ENCODE measurements around the gene CYP19A1.
"Not testable (repeated sequence)": the region's sequence is repeated elsewhere in the genome, so short reads cannot be mapped to it uniquely, and the experiment has no call there.

Gene CYP19A1

DNA sequence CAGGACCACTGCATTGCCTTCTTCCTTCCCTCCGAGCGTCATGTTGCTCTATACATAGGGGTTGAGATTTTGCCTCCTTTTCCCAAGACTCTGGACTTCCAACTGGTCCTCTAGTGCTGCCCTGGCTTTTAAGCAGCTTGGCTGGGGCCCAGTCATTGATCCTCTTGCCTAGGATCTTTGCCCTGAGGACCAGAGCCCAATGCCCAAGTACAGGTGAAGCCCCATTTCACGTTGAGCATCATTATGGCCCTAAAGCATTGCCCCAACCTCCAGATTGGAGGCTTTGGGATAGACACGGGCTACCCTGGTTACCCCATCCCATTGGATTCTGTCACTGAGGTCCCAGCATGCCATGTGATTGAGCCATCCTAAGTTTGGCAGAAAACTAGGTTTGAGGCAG is 47.7 kb downstream of the CYP19A1 start:
- no peak for DNase-seq (ENCODE audit: low spot score)

DNA sequence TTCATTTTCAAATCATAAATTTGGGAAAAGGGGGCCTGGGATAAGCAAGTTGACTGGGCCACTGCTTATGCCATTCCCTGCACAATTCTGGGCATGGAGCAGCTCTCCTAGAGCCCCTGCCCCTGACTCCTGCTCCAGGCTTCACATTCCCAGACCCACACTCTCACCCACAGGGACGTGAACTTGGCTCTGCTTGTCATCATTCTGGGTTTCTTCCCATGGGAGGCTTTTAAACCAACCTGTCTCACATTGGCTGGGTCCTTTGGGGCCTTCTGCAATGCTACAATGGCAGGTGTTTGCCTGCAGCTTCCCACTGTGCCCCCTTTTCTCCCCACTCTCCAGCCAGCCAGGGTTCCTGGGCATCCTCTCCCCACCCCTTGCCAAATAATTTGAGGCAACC is 49.1 kb downstream of the CYP19A1 start:
- no peak for DNase-seq (ENCODE audit: low spot score)

DNA sequence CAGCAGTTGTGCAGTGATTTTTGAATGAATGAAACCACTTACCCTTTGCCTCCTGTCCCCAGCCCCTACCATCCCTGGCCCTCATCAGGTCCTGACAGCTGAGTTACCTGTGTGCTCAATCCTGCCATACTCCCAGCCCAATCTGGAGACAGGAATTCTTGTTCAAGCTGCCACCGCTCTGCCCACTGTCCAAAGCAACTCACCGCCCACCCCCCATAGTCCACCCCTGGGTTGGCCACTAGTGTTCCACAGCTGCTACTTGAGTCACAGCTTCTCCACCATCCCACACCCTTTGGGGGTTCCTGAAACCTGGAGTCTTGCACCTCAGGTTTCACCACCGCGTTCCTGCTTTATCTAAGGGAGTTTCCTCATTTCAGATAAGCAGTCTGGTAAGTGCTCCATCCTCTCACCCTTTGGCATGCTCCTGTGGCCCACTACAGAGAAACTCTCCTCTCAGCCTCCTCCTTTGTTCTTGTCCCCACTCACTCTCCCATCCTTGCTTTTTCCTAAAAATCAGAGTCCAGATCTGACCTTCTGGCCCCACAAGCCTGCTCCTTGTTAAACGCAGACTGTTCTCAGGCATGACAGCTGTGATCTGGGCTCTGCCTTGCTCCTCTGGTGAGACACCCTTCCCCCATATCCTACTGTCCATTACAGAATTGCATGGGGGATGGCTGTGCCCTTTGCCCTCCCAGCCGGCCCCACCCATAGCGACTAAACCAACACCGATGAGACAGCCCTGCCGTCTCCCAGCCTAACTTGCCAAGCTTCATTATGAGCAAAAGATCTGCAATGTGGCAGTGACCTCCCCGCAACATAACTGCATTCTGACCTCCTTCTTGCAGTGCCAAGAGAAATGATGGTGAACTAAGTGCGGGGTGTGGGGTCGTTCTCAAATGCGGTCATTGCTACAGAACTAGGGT is 50.0 kb downstream of the CYP19A1 start:
- DNase-seq (ENCODE audit: low spot score) = no peak

DNA sequence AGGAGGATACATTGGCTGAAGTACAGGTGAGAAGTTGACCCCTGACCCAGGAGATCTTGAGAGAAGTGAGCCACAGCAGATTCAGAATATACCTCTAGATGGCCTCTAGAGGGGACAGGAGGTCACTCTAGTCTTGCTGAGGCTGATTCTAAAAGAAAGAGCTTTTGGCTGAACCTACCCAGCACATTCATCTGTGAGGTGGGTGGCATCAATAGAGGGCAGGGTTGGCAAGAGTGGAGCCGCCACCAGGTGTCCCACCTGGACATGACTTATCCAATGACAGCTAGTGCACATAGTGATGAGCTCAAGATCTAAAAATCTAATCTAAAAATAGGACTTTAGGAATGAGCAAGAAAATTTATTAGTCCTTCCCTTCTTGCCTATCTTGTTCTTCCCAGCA is 51.6 kb downstream of the CYP19A1 start:
- no peak for DNase-seq (ENCODE audit: low spot score)

DNA sequence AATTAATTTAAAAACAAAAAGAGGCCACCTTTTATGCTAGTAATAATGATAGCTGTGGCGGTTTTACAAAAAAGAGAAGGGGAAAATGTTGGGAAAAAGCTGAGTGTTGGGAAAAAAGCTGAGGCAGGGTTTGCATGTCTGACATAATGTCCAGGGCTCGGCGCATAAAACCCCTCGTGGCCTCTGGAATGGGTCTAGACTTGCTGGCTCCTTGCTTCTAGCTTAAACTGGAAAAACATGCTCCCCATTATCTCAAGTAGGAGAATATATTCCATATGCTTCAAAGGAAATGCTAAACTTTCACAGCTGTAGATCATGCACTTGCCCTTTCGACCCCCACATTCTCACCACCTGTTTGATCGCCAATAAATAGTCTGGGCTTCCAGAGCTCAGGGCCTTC is 53.0 kb downstream of the CYP19A1 start:
- no peak for DNase-seq (ENCODE audit: low spot score)

DNA sequence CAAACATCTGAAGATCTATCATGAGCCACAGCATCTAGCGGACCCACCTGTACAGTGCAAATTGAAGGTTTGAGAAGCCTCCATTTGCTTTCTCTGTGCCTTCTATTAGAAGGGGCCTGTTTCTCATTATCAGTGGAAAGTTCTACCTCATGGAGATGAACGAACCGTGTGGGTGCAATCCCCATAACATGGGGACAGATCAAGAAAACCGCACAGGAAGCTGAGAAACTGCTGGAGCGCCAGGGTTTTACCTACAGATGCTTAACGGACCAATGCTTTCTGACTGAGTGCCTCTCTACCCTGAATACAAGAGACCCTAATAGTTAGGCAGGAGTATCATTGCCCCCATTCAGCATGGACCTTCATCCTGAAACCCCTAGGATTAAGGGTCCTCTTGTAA is 53.5 kb downstream of the CYP19A1 start:
- no peak for DNase-seq (ENCODE audit: low spot score)

DNA sequence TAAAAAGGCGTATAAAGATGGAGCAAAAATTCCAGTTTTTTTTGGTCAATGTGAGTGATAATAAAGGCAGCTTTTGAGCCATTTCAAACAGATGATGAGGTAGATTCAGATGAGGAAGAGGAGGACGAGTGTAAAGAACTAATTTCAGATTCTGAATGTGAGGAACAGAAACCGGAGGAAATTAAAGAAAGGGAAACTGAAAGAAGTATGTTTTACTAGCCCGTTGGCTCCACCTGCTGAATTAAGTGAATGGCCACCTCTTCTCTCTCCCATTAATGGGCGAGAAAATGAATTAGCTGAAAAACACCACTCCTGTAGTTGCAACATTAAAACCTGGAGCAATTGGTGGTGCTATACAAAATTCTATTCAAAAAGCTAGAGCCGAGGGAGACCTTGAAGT is 55.4 kb downstream of the CYP19A1 start:
- peak; percentile 60 for DNase-seq (ENCODE audit: low spot score)

DNA sequence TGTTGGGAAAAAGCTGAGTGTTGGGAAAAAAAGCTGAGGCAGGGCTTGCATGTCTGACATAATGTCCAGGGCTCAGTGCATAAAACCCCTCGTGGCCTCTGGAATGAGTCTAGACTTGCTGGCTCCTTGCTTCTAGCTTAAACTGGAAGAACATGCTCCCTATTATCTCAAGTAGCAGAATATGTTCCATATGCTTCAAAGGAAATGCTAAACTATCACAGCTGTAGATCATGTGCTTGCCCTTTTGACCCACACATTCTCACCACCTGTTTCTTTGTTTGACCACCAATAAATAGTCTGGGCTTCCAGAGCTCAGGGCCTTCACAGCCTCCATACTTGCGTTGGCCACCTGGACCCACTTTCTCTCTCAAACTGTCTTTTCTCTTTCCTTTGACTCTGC is 56.2 kb downstream of the CYP19A1 start:
- DNase-seq (ENCODE audit: low spot score) = not testable (repeated sequence)

DNA sequence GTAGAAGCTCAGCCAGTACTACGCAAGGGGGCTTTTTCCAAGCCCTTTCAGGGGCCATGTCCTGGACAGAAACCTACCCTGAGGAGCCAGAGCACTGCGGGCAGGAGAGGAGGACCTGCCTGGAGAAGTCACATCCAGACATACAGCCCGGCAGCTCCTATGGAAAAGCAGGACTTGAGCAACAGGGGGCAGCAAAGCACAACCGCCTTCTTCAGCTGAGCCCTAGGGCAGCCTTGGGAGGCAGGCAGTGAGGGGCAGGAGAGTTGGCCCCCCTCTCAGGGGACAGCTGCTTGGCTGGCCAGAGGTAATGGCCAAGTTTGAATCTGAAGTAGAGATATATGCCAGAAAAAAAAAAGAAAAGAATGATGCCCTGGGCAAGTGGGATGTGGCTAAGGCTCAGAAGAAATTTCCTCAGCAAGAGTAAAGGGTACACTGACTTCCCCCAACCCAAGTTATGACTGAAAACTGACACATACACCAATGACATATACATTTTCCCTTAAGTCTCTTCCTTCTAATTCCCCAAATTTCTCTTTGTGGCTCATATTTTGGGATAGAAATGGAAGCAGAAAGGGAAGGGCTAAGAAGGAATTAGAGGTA is 56.9 kb downstream of the CYP19A1 start:
- peak; percentile 84 for DNase-seq (ENCODE audit: low spot score)

DNA sequence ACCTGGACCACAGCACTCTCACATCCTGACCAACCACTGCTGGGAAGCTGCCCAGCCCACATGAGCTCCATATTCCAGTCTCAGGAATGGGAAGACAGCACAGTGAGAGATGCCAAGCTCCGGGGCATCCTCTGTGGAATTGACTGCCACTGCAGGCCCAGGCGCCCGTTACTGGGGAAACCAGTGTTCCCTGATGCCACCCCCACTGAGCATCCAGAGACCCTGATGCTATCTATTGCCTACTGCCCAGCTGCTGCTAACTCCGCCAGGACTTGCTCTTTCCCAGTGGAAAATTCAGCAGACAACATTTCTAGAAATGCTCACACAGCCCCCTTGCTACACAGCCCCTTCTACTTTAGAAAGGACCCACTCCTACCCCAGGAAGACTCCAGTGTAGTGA is 57.6 kb downstream of the CYP19A1 start:
- DNase-seq (ENCODE audit: low spot score) = no peak

DNA sequence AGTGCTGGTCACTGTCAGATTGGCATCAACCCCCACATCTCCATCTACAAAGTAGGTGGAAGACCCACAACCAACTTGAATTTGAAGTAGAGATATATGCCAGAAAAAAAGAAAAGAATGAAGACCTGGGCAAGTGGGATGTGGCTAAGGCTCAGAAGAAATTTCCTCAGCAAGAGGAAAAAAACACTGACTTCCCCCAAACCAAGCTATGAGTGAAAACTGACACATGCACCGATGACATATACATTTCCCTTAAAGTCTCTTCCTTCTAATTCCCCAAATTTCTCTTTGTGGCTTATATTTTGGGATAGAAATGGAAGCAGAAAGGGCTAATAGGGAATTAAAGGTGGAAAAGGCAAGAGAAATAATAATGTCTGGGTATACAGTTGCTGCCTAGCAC is 59.0 kb downstream of the CYP19A1 start:
- DNase-seq (ENCODE audit: low spot score) = no peak

DNA sequence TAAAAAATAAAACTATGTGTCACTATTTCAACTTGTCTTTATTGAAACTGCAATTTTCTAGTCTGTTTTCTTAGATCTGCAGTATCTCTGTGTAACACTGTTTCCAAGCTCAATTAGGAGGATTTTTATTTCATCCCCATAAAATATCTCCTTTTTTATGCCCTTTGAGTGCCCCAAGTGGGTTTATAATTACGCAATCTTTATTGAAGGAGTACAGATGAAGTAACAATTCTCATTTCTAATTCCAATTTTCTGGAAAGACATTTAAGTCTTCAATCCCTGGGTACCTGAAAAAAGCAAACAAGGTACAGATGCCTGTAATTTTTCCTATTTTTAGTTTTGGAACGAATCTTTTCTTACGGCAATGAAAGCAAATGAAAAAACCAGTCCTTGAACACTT is 61.3 kb downstream of the CYP19A1 start:
- DNase-seq (ENCODE audit: low spot score) = no peak

DNA sequence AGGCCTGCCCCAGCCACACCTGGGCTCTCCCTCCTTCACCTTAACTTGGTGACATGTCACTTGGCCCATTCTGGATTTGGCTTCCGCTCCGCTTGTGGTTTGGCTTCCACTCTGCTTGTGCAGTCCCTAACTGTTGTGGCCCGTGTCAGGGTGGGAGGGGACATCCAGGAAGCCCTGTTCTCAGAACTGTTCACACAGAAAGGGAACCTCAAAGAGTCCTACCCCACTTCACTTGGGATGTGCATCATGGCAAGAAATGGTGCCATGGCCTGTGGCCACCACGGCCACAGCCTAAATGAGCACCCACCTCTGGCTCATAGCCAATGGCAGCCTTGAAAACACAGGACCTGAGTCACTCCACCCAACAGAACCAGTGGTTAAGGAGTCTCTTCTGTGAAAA is 63.4 kb downstream of the CYP19A1 start:
- DNase-seq (ENCODE audit: low spot score) = no peak

DNA sequence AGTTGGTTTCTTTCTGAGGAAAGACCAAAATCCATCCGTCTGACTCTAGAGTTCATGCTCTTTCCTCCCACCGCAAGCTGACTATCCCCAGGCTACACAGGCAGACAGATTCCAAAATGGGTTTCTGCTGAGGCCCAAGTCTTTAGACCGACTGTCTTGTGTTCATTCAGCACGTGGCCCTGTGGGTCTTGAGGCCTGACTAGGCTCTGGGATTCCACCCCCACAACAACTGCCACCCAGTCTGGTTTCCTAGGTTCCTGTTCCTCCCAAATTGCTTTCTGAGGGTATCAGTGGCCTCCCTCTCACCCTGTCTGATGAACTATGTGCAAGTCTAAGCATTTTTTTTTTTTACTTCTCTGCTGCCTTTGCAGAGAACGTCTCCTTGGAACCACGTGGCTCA is 67.7 kb downstream of the CYP19A1 start:
- DNase-seq (ENCODE audit: low spot score) = peak; percentile 89

DNA sequence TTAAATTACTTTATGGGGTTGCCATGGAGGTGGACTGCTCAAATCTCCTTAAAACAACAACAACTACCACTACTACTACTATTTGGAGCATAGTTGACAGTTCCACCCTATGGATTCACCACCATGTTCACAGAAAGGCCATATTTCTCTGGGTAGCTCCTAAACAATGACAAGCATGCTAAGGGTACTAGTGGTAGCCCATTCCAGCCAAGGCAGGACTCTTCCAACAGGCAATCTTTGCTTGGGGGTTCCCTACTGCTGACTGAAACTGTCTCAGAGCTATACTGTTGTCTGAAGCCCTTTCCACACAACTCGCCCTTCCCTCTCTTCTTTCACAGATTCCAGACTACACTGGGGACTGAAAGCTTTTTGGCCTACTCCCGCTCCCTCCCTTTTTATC is 68.9 kb downstream of the CYP19A1 start:
- no peak for DNase-seq (ENCODE audit: low spot score)

DNA sequence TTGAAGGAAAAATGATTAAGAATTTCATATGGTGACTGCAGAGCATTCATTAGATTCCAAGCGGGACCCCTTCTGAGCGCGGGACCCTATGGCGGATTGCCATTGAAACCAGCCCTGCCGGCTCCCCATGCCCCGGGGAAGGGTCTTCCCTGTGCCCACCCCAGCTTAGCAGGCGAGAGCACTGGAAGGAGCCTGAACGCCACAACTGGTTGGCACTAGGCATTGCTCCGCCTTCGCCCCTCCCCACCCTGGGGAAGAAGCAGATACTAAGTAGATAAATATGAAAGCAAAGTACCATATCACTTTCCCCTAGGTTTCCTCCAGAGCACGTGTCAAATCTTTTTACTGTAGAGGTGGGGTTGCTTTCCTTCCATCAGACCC is 70.7 kb downstream of the CYP19A1 start:
- peak; percentile 15 for DNase-seq (ENCODE audit: low spot score)

DNA sequence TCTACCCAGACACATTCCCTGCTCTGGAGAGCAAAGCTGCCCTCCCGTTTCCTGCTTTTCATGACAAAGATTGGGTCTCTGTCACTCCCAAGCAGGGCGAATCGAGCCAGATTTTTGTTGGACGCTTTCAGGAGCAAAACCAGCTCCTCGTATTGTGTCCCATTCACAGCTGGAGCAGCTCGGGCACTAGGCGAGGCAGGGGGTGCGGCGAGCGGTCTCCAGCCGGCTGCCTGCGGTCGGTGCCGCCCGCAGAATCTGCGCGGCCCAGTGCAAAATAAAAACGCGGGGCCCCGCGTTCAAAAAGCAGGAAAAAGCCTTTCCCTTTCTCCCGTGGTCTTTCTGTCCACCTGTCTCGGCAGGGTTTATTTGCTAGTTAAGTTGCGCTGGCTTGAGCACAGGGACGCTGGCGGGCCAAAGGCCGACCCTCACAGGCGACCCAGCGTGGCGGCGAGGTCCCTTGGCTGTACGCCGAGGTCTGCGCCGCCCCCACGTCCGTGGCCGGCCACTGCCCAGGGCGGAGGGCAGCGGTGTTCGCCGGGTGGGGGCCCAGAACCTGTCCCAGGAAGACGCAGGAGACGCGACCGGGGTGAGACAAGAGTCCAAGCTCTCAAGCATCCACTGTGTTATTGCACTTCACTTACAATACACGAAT is 71.2 kb downstream of the CYP19A1 start:
- DNase-seq (ENCODE audit: low spot score) = no peak

DNA sequence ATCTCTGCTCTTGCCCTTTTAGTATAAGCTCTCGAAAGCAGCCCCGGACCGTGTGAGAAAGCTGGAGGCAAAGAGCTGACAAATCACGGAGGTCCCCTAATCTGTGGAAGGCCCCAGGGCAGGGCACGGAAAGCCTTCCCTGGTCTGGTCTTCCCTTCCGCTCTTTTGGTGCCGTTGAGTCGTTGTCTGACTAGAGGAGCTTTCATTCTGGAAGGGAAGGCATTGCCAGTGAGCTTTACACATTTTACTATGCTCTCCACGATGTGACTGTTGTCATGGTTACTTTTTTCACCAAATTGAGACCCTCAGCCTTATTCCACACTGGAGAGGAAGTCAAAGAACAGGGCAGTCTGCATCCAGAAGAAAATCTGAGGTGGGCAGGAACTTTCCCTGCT is 71.7 kb downstream of the CYP19A1 start:
- peak; percentile 30 for DNase-seq (ENCODE audit: low spot score)

DNA sequence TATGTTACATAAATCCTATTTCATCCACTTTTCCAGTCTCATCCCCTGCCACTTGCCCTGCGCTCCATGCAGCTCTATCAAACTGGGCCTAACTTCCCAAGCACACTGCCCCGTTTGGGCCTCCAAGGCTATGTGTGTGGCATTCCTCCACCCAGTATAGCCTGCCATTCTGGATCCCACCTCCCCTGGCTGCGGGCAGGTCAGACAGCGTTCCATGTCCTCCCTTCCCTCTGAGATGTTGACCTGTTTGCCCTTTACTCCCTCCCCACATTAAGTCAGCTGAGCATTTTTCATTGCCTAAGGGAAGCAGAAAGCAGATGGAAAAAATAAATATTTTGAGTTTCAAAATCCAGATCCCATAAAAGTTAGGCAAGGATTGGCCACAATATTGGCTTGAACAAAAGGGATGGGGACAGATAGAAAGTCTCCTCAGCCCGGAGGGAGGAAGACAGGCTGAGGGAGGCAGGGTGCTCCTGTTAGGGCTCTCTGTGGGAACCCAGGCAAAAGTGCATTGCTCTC is 73.3 kb downstream of the CYP19A1 start:
- DNase-seq (ENCODE audit: low spot score) = no peak

DNA sequence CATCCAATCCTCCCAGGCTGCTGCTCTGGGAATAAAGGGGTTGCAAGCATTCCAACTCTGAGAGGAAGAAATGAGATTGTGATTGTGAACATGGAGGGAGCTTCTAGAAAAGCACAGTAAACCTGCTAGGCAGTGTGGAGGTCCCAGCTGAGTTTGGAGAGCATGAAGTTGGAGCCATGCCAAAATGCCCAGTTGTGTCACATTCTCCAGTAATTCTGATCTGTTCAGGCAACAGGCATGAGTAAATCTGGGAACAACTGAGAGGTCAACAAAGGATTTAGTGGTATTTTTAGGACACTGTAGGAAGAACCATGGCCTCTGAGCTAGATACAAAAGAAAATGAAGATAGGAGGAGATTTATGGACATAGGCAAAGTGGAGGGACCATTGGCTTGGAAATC is 74.7 kb downstream of the CYP19A1 start:
- DNase-seq (ENCODE audit: low spot score) = no peak

DNA sequence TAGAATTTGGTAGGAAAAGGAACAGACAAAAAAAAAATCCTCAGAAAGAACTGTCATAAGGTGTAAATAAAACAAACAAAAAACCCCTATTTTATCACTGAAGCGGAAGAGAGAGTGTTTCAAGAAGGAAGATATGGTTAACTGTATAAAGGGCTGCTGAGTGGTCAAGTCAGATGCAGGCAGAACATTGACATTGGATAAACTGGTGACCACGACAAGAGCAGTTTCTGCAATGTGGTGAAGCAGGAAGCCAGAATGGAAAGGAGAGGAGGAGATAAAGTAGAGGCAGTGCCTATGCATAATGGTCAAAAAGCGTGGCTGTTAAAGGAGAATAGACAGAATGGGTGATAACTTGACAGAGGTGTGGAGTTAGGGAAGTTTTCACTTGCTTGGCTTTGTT is 75.3 kb downstream of the CYP19A1 start:
- peak; percentile 31 for DNase-seq (ENCODE audit: low spot score)

DNA sequence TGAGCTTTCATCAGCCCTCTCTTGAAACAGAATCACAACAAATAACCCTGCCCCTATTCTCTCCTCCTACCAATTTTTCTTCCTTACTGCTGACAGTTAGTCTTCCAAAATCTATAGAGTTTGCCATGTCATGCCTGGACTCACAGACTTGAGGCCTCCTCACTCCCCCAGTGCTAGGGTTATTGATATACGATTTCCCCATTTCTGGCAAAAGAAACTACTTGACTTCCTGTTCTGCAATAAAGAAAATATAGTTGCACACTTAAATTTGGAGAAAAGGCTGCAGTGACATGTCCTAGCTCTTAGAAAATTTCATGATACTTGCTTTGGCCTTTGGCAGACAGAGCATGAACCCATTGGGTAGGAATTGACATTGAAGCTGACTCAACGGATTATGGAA is 75.9 kb downstream of the CYP19A1 start:
- no peak for DNase-seq (ENCODE audit: low spot score)

DNA sequence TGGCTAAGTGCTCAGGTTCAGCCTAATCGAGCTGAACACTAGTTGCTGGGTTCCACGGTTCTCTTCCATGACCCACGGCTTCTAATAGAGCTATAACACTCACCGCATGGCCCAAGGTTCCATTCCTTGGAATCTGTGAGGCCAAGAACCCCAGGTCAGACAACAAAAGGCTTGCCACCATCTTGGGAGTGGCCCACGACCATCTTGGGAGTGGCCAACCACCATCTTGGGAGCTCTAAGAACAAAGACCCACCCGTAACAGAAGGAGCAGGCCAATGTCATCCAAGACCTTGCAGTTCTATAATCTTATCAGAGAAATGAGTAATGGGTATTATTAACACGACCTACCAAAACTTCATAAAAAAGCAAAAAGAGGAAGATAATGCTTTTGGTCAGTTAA is 77.3 kb downstream of the CYP19A1 start:
- not testable (repeated sequence) for DNase-seq (ENCODE audit: low spot score)

Measured in pons (tissue), 1 donor.